Uterus (tissue), 4 donors: ENCODE measurements around the gene PNKD. TPM values are rescaled to one million over a fixed set of nuclear protein-coding genes. Genes with fewer than 3 reads are reported as not detected.

ENCODE experiments used
- DNase-seq, 2 donors: peaks; one replicate each; pipeline ENCODE4 v3.0.0-alpha.2; 2019 to 2020
- H3K27ac ChIP-seq, 2 donors: fragments of 200-600 bp; sonication (generic); 1 replicate in 1 of 2; 2 replicates in 1 of 2; pipeline ENCODE4 v1.5.1; 2016 to 2018
- H3K27me3 ChIP-seq, 2 donors: fragments of 200-600 bp; sonication (generic); one replicate each; pipeline ENCODE4 v1.5.1; 2018 to 2019; ENCODE audit warnings: control low read depth in 1 of 2
- H3K36me3 ChIP-seq, 2 donors: fragments of 200-600 bp; sonication (generic); one replicate each; pipeline ENCODE4 v1.5.1; 2019; ENCODE audit warnings: control low read depth in 1 of 2
- H3K4me1 ChIP-seq, 2 donors: fragments of 200-600 bp; sonication (generic); one replicate each; pipeline ENCODE4 v1.5.1; 2018 to 2019; ENCODE audit warnings: control low read depth in 1 of 2
- H3K4me3 ChIP-seq, 2 donors: fragments of 200-600 bp; sonication (generic); 1 replicate in 1 of 2; 2 replicates in 1 of 2; pipeline ENCODE4 v1.5.1; 2018 to 2019; ENCODE audit warnings: mild to moderate bottlenecking in 1 of 2
- H3K9me3 ChIP-seq, 2 donors: fragments of 200-600 bp; sonication (generic); one replicate each; pipeline ENCODE4 v1.5.1; 2019; ENCODE audit warnings: control low read depth in 1 of 2
- POLR2A ChIP-seq, 2 donors: fragments of 450-650 bp; IDR thresholded peaks; one replicate each; pipeline ENCODE4 v1.6.1; 2016; ENCODE audit warnings: antibody characterized with exemption in 2 of 2, mild to moderate bottlenecking in 1 of 2, moderate library complexity in 1 of 2
- intact Hi-C: fragments of 100-400 bp; cut with DNase I; formaldehyde crosslinking; loops from one replicate; pipeline ENCODE4 v1.15.1; 2023; ENCODE audit warnings: low total_unique reads
- total RNA-seq, 4 donors: library from RNA; depleted of rRNA in 3 of 4; stranded (reverse); fragments of >200 nt in 3 of 4; gene quantifications; one replicate each; pipeline versions ENCODE4 v1.1.0 to v1.2.4, GENCODE V29; 2014 to 2023
- TF ChIP-seq, protein P1 (sequence below), 4 experiments: fragments of 200-600 bp in 2 of 4; fragments of 450-650 bp in 2 of 4; sonication (generic) in 2 of 4; IDR thresholded peaks; one replicate each; pipeline ENCODE4 v1.5.1; 2016 to 2019; ENCODE audit warnings: antibody characterized with exemption in 4 of 4, mild to moderate bottlenecking in 2 of 4, moderate library complexity in 1 of 4
- donor health status: DM: yes; HTN: yes; CAD: no.

The PNKD gene
- total RNA-seq, 4 donors from 2014 or later: 11.8 to 47.8 (median 31.7) TPM

- TF ChIP-seq, protein P1, sequence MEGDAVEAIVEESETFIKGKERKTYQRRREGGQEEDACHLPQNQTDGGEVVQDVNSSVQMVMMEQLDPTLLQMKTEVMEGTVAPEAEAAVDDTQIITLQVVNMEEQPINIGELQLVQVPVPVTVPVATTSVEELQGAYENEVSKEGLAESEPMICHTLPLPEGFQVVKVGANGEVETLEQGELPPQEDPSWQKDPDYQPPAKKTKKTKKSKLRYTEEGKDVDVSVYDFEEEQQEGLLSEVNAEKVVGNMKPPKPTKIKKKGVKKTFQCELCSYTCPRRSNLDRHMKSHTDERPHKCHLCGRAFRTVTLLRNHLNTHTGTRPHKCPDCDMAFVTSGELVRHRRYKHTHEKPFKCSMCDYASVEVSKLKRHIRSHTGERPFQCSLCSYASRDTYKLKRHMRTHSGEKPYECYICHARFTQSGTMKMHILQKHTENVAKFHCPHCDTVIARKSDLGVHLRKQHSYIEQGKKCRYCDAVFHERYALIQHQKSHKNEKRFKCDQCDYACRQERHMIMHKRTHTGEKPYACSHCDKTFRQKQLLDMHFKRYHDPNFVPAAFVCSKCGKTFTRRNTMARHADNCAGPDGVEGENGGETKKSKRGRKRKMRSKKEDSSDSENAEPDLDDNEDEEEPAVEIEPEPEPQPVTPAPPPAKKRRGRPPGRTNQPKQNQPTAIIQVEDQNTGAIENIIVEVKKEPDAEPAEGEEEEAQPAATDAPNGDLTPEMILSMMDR (IDR thresholded peaks at IDR 0.05): no peak
- Histone ChIP-seq H3K36me3 (no peaks in the 10 kb centered on the region), H3K9me3 (no peaks in the 10 kb centered on the region), H3K27ac (no peak overlapping the region), H3K4me1 (peaks cover 4 to 10% of the 10 kb centered on the region in 2 donors), H3K4me3 (no peak overlapping the region), H3K27me3 (no peaks in the 10 kb centered on the region)
- DNase-seq: no peak
- intact Hi-C loops: loop anchor here (10.0 kb wide), 1 partner anchor 49 kb away; the partner anchor contains the start of gene ARPC2
Observed at GRCh38 chr2:218263817-218264641, 6.3 kb upstream of the PNKD start.

GRCh38 chr2:218264773-218265561, 5.4 kb upstream of the PNKD start:
- Histone ChIP-seq H3K27ac (no peak overlapping the region), H3K4me3 (no peak overlapping the region), H3K9me3 (no peaks in the 10 kb centered on the region), H3K4me1 (peaks cover 2 to 7% of the 10 kb centered on the region in 2 donors), H3K27me3 (no peaks in the 10 kb centered on the region), H3K36me3 (no peaks in the 10 kb centered on the region)
- DNase-seq: no peak
- intact Hi-C loops: loop anchor here (10.0 kb wide), 1 partner anchor 50 kb away; the partner anchor contains the start of gene ARPC2
- TF ChIP-seq, protein P1 (IDR thresholded peaks at IDR 0.05): no peak

DNA sequence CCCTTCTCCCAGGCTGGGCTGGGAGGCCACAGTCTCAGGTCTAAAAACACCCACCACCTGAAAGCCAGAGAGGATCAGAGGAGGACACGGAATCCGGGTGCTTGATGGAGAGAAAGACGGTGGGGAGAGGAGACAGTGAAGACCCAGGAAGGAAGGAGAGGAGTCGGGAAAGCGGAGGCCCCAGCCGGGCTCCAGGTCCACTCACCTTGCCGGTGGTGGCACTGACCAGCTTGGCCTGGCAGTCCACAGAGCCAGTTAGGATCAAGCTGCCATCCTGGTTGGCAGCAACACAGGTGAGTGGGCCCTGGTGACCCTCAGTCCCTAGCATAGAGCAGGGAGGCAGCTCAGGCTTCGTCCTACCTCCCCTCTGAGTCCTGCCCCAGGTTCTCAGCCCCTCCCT, 4.7 kb upstream of the PNKD start:
- Histone ChIP-seq H3K36me3 (no peaks in the 10 kb centered on the region), H3K27me3 (no peaks in the 10 kb centered on the region), H3K4me1 (peaks cover 0 to 6% of the 10 kb centered on the region in 2 donors), H3K4me3 (no peak overlapping the region), H3K9me3 (no peaks in the 10 kb centered on the region), H3K27ac (no peak overlapping the region)
- no peak for TF ChIP-seq POLR2A (IDR thresholded peaks at IDR 0.05)
- TF ChIP-seq, protein P1 (IDR thresholded peaks at IDR 0.05): no peak
- intact Hi-C loops: loop anchor here (10.0 kb wide), 1 partner anchor 51 kb away; the partner anchor contains the start of gene ARPC2
- DNase-seq: no peak

GRCh38 chr2:218266316-218266979, 3.9 kb upstream of the PNKD start:
- TF ChIP-seq, protein P1 (IDR thresholded peaks at IDR 0.05): no peak
- TF ChIP-seq POLR2A (IDR thresholded peaks at IDR 0.05): no peak
- Histone ChIP-seq H3K4me1 (peaks cover under 1 to 10% of the 10 kb centered on the region in 2 donors), H3K36me3 (no peaks in the 10 kb centered on the region), H3K27ac (no peak overlapping the region), H3K27me3 (no peaks in the 10 kb centered on the region), H3K9me3 (no peaks in the 10 kb centered on the region), H3K4me3 (no peak overlapping the region)
- intact Hi-C loops: loop anchor here (10.0 kb wide), 1 partner anchor 52 kb away; the partner anchor contains the start of gene ARPC2
- no peak for DNase-seq
